ENCODE measurements around the gene WASHC4. TPM values are rescaled to one million over a fixed set of nuclear protein-coding genes. Genes with fewer than 3 reads are reported as not detected.

WASHC4 gene
- total and polyA plus RNA-seq, 2 donors (not counting 3 experiments of a cell fraction or from before 2014, with no cell fraction given) = 30.4 to 123 TPM

- no peak overlapping the region for H3K4me3 ChIP-seq (replicated peaks in 1 of 3; ENCODE audit: insufficient read depth in 1 of 3, low read depth in 1 of 3, low read length in 3 of 3)
- no peaks in the 10 kb centered on the region for H3K79me2 ChIP-seq (ENCODE audit: control insufficient read depth, insufficient read depth, low read length)
- DNase-seq (ENCODE audit: low read depth, low spot score) (no peak), FAIRE-seq (no peak)
- H3K9ac ChIP-seq (replicated peaks; ENCODE audit: extremely low read depth, insufficient read depth, low read length) = no peak overlapping the region
- POLR2A ChIA-PET = no interaction called here
- dilution Hi-C loops (cut with MboI; ENCODE audit: extremely low pct_ligation_motif_present, low sequenced_read_pairs) = no loop called here
- no peaks in the 10 kb centered on the region for H3K9me1 ChIP-seq (replicated peaks; ENCODE audit: control insufficient read depth, extremely low read depth, insufficient read depth, low read length)
- peaks cover 5% of the 10 kb centered on the region for H4K20me1 ChIP-seq (replicated peaks; ENCODE audit: control insufficient read depth, extremely low read depth, insufficient read depth, low read length)
- no peak for TF ChIP-seq POLR2A (IDR thresholded peaks at IDR 0.05; ENCODE audit: low read depth, low read length)
- TF ChIP-seq FOS (IDR thresholded peaks at IDR 0.05; ENCODE audit: borderline replicate concordance, insufficient read depth, low read length) = no peak
- TF ChIP-seq POLR2AphosphoS5 (IDR thresholded peaks at IDR 0.05; ENCODE audit: insufficient read depth, low read depth, low read length) = no peak
- no peak for TF ChIP-seq MYC (IDR thresholded peaks at IDR 0.05; ENCODE audit: low read depth, low read length)
- no peak for TF ChIP-seq MAX (IDR thresholded peaks at IDR 0.05; ENCODE audit: insufficient read depth, insufficient read length)
- no peak for TF ChIP-seq GATA2 (IDR thresholded peaks at IDR 0.05; ENCODE audit: insufficient read depth, insufficient read length, low read depth, low read length)
- TF ChIP-seq JUN (IDR thresholded peaks at IDR 0.05; ENCODE audit: borderline replicate concordance, insufficient read depth, insufficient read length, low read depth) = no peak
- TF ChIP-seq, protein P1, sequence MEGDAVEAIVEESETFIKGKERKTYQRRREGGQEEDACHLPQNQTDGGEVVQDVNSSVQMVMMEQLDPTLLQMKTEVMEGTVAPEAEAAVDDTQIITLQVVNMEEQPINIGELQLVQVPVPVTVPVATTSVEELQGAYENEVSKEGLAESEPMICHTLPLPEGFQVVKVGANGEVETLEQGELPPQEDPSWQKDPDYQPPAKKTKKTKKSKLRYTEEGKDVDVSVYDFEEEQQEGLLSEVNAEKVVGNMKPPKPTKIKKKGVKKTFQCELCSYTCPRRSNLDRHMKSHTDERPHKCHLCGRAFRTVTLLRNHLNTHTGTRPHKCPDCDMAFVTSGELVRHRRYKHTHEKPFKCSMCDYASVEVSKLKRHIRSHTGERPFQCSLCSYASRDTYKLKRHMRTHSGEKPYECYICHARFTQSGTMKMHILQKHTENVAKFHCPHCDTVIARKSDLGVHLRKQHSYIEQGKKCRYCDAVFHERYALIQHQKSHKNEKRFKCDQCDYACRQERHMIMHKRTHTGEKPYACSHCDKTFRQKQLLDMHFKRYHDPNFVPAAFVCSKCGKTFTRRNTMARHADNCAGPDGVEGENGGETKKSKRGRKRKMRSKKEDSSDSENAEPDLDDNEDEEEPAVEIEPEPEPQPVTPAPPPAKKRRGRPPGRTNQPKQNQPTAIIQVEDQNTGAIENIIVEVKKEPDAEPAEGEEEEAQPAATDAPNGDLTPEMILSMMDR (IDR thresholded peaks at IDR 0.05; ENCODE audit: extremely low read depth in 1 of 2, insufficient read depth in 1 of 2, low read depth in 1 of 2, low read length in 2 of 2) = no peak
- TF ChIP-seq EZH2 (IDR thresholded peaks at IDR 0.05; ENCODE audit: borderline replicate concordance, low read depth, low read length, severe bottlenecking) = no peak
- H3K27me3 ChIP-seq (ENCODE audit: control insufficient read depth in 2 of 2, insufficient read depth in 2 of 2, low read length in 2 of 2) = no peaks in the 10 kb centered on the region
- BruUV-seq (replicated peaks) = no TSS peak
- H3K36me3 ChIP-seq (ENCODE audit: control insufficient read depth in 2 of 2, extremely low read depth in 1 of 2, insufficient read depth in 2 of 2, low read length in 2 of 2) = peaks cover 12 to 49% of the 10 kb centered on the region in 2 experiments
- H3K9me3 ChIP-seq (replicated peaks; ENCODE audit: control insufficient read depth, insufficient read depth, low read length) = no peaks in the 10 kb centered on the region
- intact Hi-C loops (cut with micrococcal nuclease) = loop anchor here (2.0 kb wide), 1 partner anchor 13 kb away; no protein-coding TSS in a partner anchor
- H2AFZ ChIP-seq (ENCODE audit: low read depth, low read length) = no peak overlapping the region
- H3K4me2 ChIP-seq (ENCODE audit: insufficient read depth, low read length) = no peak overlapping the region
- H3K4me1 ChIP-seq (ENCODE audit: control insufficient read depth, extremely low read depth, insufficient read depth, low read length) = no peaks in the 10 kb centered on the region
- CTCF ChIA-PET = no interaction called here
- no peak overlapping the region for H3K27ac ChIP-seq (ENCODE audit: insufficient read depth, low read depth, low read length)
These were observed 50.1 kb downstream of the WASHC4 start for GRCh38 chr12:105157606-105158005.
